Measurements from ENCODE around the gene DPP10.

The DPP10 gene

DNA sequence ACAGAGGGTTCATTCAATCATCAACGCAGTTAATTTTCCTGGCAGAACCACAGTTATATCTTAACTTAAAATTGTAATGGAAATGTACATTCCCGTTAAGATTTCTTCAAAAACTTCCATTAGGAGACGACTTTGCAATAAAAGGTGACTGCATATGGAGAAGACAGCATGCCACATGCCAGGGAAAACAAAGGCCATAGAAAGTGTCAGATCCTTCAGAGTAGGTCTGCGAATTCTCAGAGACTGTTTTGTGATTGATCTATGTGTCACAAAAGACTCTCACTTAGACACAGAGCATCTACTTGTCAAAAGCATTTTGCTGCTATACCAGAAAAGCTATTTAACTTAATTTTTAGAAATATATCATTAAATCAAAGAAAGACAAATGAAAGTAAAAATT is 274.6 kb downstream of the DPP10 start:
- H3K27ac ChIP-seq (ENCODE audit: low read length) = no peak overlapping the region
- DNase-seq (no peak), ATAC-seq (ENCODE audit: insufficient read depth, low read depth) (no peak)
- H3K9me3 ChIP-seq (ENCODE audit: insufficient read depth, low read length, severe bottlenecking) = no peaks in the 10 kb centered on the region
- no peaks in the 10 kb centered on the region for H4K20me1 ChIP-seq (ENCODE audit: insufficient read depth, low read length)
- no peak overlapping the region for H3K4me2 ChIP-seq (ENCODE audit: insufficient read depth, low read length)
- H2AFZ ChIP-seq (ENCODE audit: low read depth, low read length) = no peak overlapping the region
- H3K36me3 ChIP-seq (ENCODE audit: insufficient read depth, low read length) = no peaks in the 10 kb centered on the region
- H3K27me3 ChIP-seq (ENCODE audit: insufficient read depth, low read length, poor library complexity) = no peaks in the 10 kb centered on the region
- no peak overlapping the region for H3K4me3 ChIP-seq (ENCODE audit: low read depth in 1 of 2, low read length in 2 of 2)
- TF ChIP-seq EZH2 (IDR thresholded peaks at IDR 0.05; ENCODE audit: borderline replicate concordance, low read depth, low read length, severe bottlenecking) = no peak
- TF ChIP-seq, protein P1, sequence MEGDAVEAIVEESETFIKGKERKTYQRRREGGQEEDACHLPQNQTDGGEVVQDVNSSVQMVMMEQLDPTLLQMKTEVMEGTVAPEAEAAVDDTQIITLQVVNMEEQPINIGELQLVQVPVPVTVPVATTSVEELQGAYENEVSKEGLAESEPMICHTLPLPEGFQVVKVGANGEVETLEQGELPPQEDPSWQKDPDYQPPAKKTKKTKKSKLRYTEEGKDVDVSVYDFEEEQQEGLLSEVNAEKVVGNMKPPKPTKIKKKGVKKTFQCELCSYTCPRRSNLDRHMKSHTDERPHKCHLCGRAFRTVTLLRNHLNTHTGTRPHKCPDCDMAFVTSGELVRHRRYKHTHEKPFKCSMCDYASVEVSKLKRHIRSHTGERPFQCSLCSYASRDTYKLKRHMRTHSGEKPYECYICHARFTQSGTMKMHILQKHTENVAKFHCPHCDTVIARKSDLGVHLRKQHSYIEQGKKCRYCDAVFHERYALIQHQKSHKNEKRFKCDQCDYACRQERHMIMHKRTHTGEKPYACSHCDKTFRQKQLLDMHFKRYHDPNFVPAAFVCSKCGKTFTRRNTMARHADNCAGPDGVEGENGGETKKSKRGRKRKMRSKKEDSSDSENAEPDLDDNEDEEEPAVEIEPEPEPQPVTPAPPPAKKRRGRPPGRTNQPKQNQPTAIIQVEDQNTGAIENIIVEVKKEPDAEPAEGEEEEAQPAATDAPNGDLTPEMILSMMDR (IDR thresholded peaks at IDR 0.05; ENCODE audit: borderline replicate concordance, extremely low read depth, low read length, poor library complexity, severe bottlenecking) = no peak
- no peaks in the 10 kb centered on the region for H3K79me2 ChIP-seq (ENCODE audit: insufficient read depth, low read length)
- H3K4me1 ChIP-seq (ENCODE audit: insufficient read depth, low read length) = no peaks in the 10 kb centered on the region
- H3K9ac ChIP-seq (ENCODE audit: low read depth, low read length) = no peak overlapping the region

DNA sequence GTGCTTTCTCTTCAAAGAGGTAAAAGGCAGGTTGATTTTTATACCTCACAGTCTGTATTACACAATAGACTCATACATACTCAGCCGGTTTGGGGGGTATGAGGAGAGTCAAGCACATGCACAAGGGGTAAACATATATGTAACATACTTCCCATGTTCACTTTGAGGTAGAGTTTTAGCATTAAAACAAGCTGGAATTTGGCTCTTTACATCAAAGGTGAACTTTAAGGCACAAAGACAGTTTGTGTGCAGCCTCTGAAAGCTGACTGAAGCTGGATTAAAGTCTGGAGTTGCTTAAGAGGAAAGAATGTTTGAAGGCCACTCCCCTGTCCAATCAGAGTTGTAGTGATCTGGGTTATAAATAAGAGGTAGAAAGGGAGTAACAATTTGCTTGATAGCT is 282.0 kb downstream of the DPP10 start:
- H3K27ac ChIP-seq (ENCODE audit: low read length) = no peak overlapping the region
- no peaks in the 10 kb centered on the region for H3K9me3 ChIP-seq (ENCODE audit: insufficient read depth, low read length, severe bottlenecking)
- H3K4me1 ChIP-seq (ENCODE audit: insufficient read depth, low read length) = no peaks in the 10 kb centered on the region
- H4K20me1 ChIP-seq (ENCODE audit: insufficient read depth, low read length) = no peaks in the 10 kb centered on the region
- no peak overlapping the region for H3K4me2 ChIP-seq (ENCODE audit: insufficient read depth, low read length)
- H3K4me3 ChIP-seq (ENCODE audit: low read depth in 1 of 2, low read length in 2 of 2) = no peak overlapping the region
- TF ChIP-seq, protein P1 (IDR thresholded peaks at IDR 0.05; ENCODE audit: borderline replicate concordance, extremely low read depth, low read length, poor library complexity, severe bottlenecking) = no peak
- TF ChIP-seq EZH2 (IDR thresholded peaks at IDR 0.05; ENCODE audit: borderline replicate concordance, low read depth, low read length, severe bottlenecking) = no peak
- ATAC-seq (ENCODE audit: insufficient read depth, low read depth) (no peak), DNase-seq (no peak)
- no peak overlapping the region for H3K9ac ChIP-seq (ENCODE audit: low read depth, low read length)
- H2AFZ ChIP-seq (ENCODE audit: low read depth, low read length) = no peak overlapping the region
- H3K36me3 ChIP-seq (ENCODE audit: insufficient read depth, low read length) = no peaks in the 10 kb centered on the region
- no peaks in the 10 kb centered on the region for H3K27me3 ChIP-seq (ENCODE audit: insufficient read depth, low read length, poor library complexity)
- H3K79me2 ChIP-seq (ENCODE audit: insufficient read depth, low read length) = no peaks in the 10 kb centered on the region

DNA sequence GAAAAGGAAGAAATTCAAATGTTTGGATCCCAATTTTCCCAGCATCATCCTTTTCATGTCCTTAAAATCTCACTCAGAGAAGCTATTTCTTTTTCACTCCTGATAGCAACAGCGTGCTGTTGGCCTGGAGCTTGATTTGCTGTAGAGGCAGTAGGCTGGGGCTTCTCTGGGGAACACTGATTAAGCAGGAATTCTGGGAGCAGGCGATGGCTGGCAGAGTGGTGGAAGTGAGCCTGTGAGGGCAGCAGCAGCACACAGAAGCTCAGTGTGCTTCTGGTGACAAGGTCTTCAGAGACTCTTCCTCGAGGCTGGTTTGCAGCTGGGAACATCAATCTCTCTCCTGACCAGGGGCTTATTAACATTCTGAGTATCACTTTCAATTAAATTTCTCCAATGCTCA is 284.6 kb downstream of the DPP10 start:
- H3K4me3 ChIP-seq (ENCODE audit: low read depth in 1 of 2, low read length in 2 of 2) = no peak overlapping the region
- no peak overlapping the region for H2AFZ ChIP-seq (ENCODE audit: low read depth, low read length)
- no peaks in the 10 kb centered on the region for H3K79me2 ChIP-seq (ENCODE audit: insufficient read depth, low read length)
- no peaks in the 10 kb centered on the region for H4K20me1 ChIP-seq (ENCODE audit: insufficient read depth, low read length)
- no peak for TF ChIP-seq EZH2 (IDR thresholded peaks at IDR 0.05; ENCODE audit: borderline replicate concordance, low read depth, low read length, severe bottlenecking)
- TF ChIP-seq, protein P1 (IDR thresholded peaks at IDR 0.05; ENCODE audit: borderline replicate concordance, extremely low read depth, low read length, poor library complexity, severe bottlenecking) = no peak
- H3K4me2 ChIP-seq (ENCODE audit: insufficient read depth, low read length) = no peak overlapping the region
- H3K27me3 ChIP-seq (ENCODE audit: insufficient read depth, low read length, poor library complexity) = no peaks in the 10 kb centered on the region
- H3K9me3 ChIP-seq (ENCODE audit: insufficient read depth, low read length, severe bottlenecking) = no peaks in the 10 kb centered on the region
- ATAC-seq (ENCODE audit: insufficient read depth, low read depth) = no peak
- H3K4me1 ChIP-seq (ENCODE audit: insufficient read depth, low read length) = no peaks in the 10 kb centered on the region
- H3K36me3 ChIP-seq (ENCODE audit: insufficient read depth, low read length) = no peaks in the 10 kb centered on the region
- H3K9ac ChIP-seq (ENCODE audit: low read depth, low read length) = no peak overlapping the region
- DNase-seq = no peak
- no peak overlapping the region for H3K27ac ChIP-seq (ENCODE audit: low read length)

DNA sequence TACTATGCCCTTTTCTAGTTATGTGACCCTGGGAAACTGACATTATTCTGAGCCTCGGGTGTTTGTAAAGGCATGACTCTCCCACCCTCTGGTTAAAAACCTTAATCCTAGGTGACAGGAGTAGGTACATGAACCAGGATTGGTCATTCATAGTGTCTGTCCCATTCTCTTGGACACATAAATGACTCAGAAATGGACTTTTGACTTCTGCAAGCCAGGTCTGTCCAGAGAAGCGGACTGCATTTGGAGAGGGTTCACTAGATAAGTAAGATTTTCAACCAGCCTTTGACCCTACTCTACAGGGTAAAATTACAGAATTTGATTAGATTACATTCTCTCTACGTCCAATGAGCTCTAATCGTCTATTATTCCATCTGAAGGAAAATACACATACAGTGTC is 285.9 kb downstream of the DPP10 start:
- no peak for TF ChIP-seq EZH2 (IDR thresholded peaks at IDR 0.05; ENCODE audit: borderline replicate concordance, low read depth, low read length, severe bottlenecking)
- TF ChIP-seq, protein P1 (IDR thresholded peaks at IDR 0.05; ENCODE audit: borderline replicate concordance, extremely low read depth, low read length, poor library complexity, severe bottlenecking) = no peak
- Histone ChIP-seq H3K4me3 (ENCODE audit: low read depth in 1 of 2, low read length in 2 of 2) (no peak overlapping the region), H4K20me1 (ENCODE audit: insufficient read depth, low read length) (no peaks in the 10 kb centered on the region), H3K9me3 (ENCODE audit: insufficient read depth, low read length, severe bottlenecking) (no peaks in the 10 kb centered on the region), H3K27me3 (ENCODE audit: insufficient read depth, low read length, poor library complexity) (no peaks in the 10 kb centered on the region), H3K4me1 (ENCODE audit: insufficient read depth, low read length) (no peaks in the 10 kb centered on the region), H3K36me3 (ENCODE audit: insufficient read depth, low read length) (no peaks in the 10 kb centered on the region), H3K27ac (ENCODE audit: low read length) (no peak overlapping the region), H3K4me2 (ENCODE audit: insufficient read depth, low read length) (no peak overlapping the region), H2AFZ (ENCODE audit: low read depth, low read length) (no peak overlapping the region), H3K9ac (ENCODE audit: low read depth, low read length) (no peak overlapping the region), H3K79me2 (ENCODE audit: insufficient read depth, low read length) (no peaks in the 10 kb centered on the region)
- ATAC-seq (ENCODE audit: insufficient read depth, low read depth) (no peak), DNase-seq (no peak)

Data from DND-41 (cell line).